Measurements from ENCODE around the gene RAD18. TPM values are rescaled to one million over a fixed set of nuclear protein-coding genes. Genes with fewer than 3 reads are reported as not detected.

The RAD18 gene
- total and polyA plus RNA-seq, 2 experiments from 2014 or later, result 6.0 to 6.5 TPM

DNA sequence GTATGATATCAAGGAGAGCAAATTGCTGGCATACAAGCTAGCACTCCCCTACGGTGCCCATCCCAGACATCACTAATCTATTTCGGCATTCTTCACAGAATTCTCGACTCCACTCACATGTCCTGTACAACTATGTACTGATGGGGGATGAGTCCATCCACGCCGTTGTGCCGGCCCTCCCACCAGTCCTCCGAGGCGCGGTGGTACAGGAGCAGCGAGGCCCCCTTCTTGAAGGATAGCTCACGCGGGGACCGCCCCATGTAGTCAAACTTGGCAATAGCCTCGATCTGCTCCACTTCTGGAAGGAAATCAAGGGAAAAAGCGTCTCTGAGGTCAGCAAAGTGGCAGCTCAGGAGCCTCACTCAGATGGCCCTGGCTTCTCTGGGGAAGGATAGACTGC lies 31.0 kb upstream of the RAD18 start:
- no peak for DNase-seq (ENCODE audit: low spot score)
- no peaks in the 10 kb centered on the region for H3K79me2 ChIP-seq
- H3K4me1 ChIP-seq (ENCODE audit: insufficient read depth), result no peaks in the 10 kb centered on the region
- no peak overlapping the region for H2AFZ ChIP-seq
- WGBS (ENCODE audit: low lambda C conversion rate, missing lambda C conversion rate), result 95% methylated on average over 15 of the region's 15 CpGs
- no peaks in the 10 kb centered on the region for H3K36me3 ChIP-seq (replicated peaks; ENCODE audit: insufficient read depth, low read depth)
- no peaks in the 10 kb centered on the region for H3K9me2 ChIP-seq (replicated peaks; ENCODE audit: insufficient read depth)
- H3K4me2 ChIP-seq, result no peak overlapping the region
- no peaks in the 10 kb centered on the region for H3K9me3 ChIP-seq (ENCODE audit: low read depth)
- TF ChIP-seq EZH2phosphoT487 (IDR thresholded peaks at IDR 0.05; ENCODE audit: low read depth, severe bottlenecking, unreplicated experiment) (no peak), EZH2 (IDR thresholded peaks at IDR 0.05; ENCODE audit: borderline replicate concordance) (no peak), CTCF (IDR thresholded peaks at IDR 0.05; ENCODE audit: poor library complexity) (no peak)
- no peak overlapping the region for H3K27ac ChIP-seq
- no peaks in the 10 kb centered on the region for H3K27me3 ChIP-seq
- H4K20me1 ChIP-seq (ENCODE audit: insufficient read depth, poor library complexity, severe bottlenecking), result no peaks in the 10 kb centered on the region
- H3K4me3 ChIP-seq, result no peak overlapping the region

GRCh38 chr3:8993331-8993730 lies 30.1 kb upstream of the RAD18 start:
- no peaks in the 10 kb centered on the region for H3K9me3 ChIP-seq (ENCODE audit: low read depth)
- WGBS (ENCODE audit: low lambda C conversion rate, missing lambda C conversion rate), result 79% methylated on average over 5 of the region's 5 CpGs
- H3K4me3 ChIP-seq, result no peak overlapping the region
- H3K27ac ChIP-seq, result no peak overlapping the region
- no peaks in the 10 kb centered on the region for H3K27me3 ChIP-seq
- no peaks in the 10 kb centered on the region for H3K9me2 ChIP-seq (replicated peaks; ENCODE audit: insufficient read depth)
- no peak for DNase-seq (ENCODE audit: low spot score)
- no peaks in the 10 kb centered on the region for H3K36me3 ChIP-seq (replicated peaks; ENCODE audit: insufficient read depth, low read depth)
- H3K4me2 ChIP-seq, result no peak overlapping the region
- H3K4me1 ChIP-seq (ENCODE audit: insufficient read depth), result no peaks in the 10 kb centered on the region
- no peak overlapping the region for H2AFZ ChIP-seq
- no peak for TF ChIP-seq EZH2phosphoT487 (IDR thresholded peaks at IDR 0.05; ENCODE audit: low read depth, severe bottlenecking, unreplicated experiment)
- TF ChIP-seq EZH2 (IDR thresholded peaks at IDR 0.05; ENCODE audit: borderline replicate concordance), result no peak
- no peak for TF ChIP-seq CTCF (IDR thresholded peaks at IDR 0.05; ENCODE audit: poor library complexity)
- H3K79me2 ChIP-seq, result no peaks in the 10 kb centered on the region
- H4K20me1 ChIP-seq (ENCODE audit: insufficient read depth, poor library complexity, severe bottlenecking), result no peaks in the 10 kb centered on the region

DNA sequence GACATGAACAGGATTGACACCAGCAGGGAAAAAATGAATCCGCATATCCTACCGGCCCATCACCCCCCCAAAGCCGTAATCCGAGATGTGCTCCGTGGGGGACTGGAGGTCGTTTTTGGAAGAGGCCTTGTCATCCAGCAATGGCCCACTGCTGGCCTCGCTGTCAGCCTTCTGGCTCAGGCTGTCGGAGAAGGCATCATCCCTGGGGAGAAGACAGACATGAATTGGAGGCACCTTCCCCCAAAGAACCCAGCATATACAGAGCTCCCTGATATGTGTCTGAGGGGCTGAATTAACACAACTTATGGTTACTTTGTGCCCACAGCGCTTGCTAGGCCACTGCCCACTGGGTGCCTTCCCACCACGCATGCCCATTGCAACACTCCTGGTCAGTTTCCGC lies 29.6 kb upstream of the RAD18 start:
- no peak overlapping the region for H3K27ac ChIP-seq
- H3K4me3 ChIP-seq, result no peak overlapping the region
- no peak for TF ChIP-seq CTCF (IDR thresholded peaks at IDR 0.05; ENCODE audit: poor library complexity)
- no peak for TF ChIP-seq EZH2 (IDR thresholded peaks at IDR 0.05; ENCODE audit: borderline replicate concordance)
- TF ChIP-seq EZH2phosphoT487 (IDR thresholded peaks at IDR 0.05; ENCODE audit: low read depth, severe bottlenecking, unreplicated experiment), result no peak
- H3K36me3 ChIP-seq (replicated peaks; ENCODE audit: insufficient read depth, low read depth), result no peaks in the 10 kb centered on the region
- H2AFZ ChIP-seq, result no peak overlapping the region
- no peaks in the 10 kb centered on the region for H4K20me1 ChIP-seq (ENCODE audit: insufficient read depth, poor library complexity, severe bottlenecking)
- H3K9me2 ChIP-seq (replicated peaks; ENCODE audit: insufficient read depth), result no peaks in the 10 kb centered on the region
- H3K9me3 ChIP-seq (ENCODE audit: low read depth), result no peaks in the 10 kb centered on the region
- 82% methylated on average over 11 of the region's 11 CpGs for WGBS (ENCODE audit: low lambda C conversion rate, missing lambda C conversion rate)
- H3K4me1 ChIP-seq (ENCODE audit: insufficient read depth), result peaks cover 3% of the 10 kb centered on the region
- no peaks in the 10 kb centered on the region for H3K79me2 ChIP-seq
- H3K4me2 ChIP-seq, result no peak overlapping the region
- no peak for DNase-seq (ENCODE audit: low spot score)
- no peaks in the 10 kb centered on the region for H3K27me3 ChIP-seq

DNA sequence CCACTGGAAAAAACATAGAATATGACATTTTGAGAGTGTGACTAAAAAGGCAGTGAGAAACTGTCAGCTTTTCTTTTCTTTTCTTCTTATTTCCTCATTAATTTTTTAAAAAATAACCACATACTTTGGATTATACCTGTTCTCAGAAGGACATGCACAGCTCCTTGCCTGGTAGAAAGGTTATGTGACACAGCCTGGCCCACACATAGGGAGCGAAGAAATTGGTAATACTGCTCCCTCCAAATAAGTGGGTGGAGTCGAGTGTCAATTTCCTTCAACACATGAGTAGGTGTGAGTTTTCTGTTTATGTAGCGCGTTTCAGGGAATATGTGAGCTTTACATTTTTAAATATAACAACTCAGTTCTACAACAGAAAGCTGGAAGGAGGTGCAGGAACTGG lies 28.9 kb upstream of the RAD18 start:
- DNase-seq (ENCODE audit: low spot score), result no peak
- Histone ChIP-seq H3K9me3 (ENCODE audit: low read depth) (no peaks in the 10 kb centered on the region), H3K27me3 (no peaks in the 10 kb centered on the region), H3K36me3 (replicated peaks; ENCODE audit: insufficient read depth, low read depth) (no peaks in the 10 kb centered on the region), H3K4me3 (no peak overlapping the region), H3K4me1 (ENCODE audit: insufficient read depth) (peaks cover 7% of the 10 kb centered on the region), H3K79me2 (no peaks in the 10 kb centered on the region), H2AFZ (no peak overlapping the region), H3K4me2 (no peak overlapping the region), H3K9me2 (replicated peaks; ENCODE audit: insufficient read depth) (no peaks in the 10 kb centered on the region), H4K20me1 (ENCODE audit: insufficient read depth, poor library complexity, severe bottlenecking) (no peaks in the 10 kb centered on the region), H3K27ac (no peak overlapping the region)
- no peak for TF ChIP-seq EZH2 (IDR thresholded peaks at IDR 0.05; ENCODE audit: borderline replicate concordance)
- WGBS (ENCODE audit: low lambda C conversion rate, missing lambda C conversion rate), result 91% methylated on average over 4 of the region's 4 CpGs

Data from hepatocyte (in vitro differentiated cells).